HL-60 (cell line): ENCODE measurements around the gene NRCAM.

Source experiments
- CTCF ChIP-seq: IDR thresholded peaks from one replicate; pipeline ENCODE4 v1.5.1; 2011; ENCODE audit warnings: low read length, control low read depth, inconsistent platforms; ENCODE audit not compliant: insufficient read depth
- GABPA ChIP-seq: IDR thresholded peaks from 2 replicates; pipeline ENCODE4 v1.6.1; 2012; ENCODE audit warnings: low read depth
- POLR2AphosphoS5 ChIP-seq: IDR thresholded peaks from 2 replicates; pipeline ENCODE4 v1.6.1; 2012; ENCODE audit warnings: low read depth
- REST ChIP-seq: IDR thresholded peaks from 2 replicates; pipeline ENCODE4 v1.6.1; 2012; ENCODE audit warnings: low read depth; ENCODE audit not compliant: insufficient replicate concordance

GRCh38 chr7:108358553-108358952, 97.7 kb downstream of the NRCAM start:
- TF ChIP-seq CTCF (no peak), REST (no peak), POLR2AphosphoS5 (no peak), GABPA (no peak)
